Kidney (tissue), 14 donors: Measurements from ENCODE around the gene APC2. TPM values are rescaled to one million over a fixed set of nuclear protein-coding genes. Genes with fewer than 3 reads are reported as not detected.

Experiments used
- DNase-seq, 5 donors: peaks; one replicate each; pipeline ENCODE4 v3.0.0-alpha.2; 2013 to 2020
- FAIRE-seq: peaks from 2 replicates; lab custom pipeline; 2012; peaks lifted over from hg19 to GRCh38; lab: Jason Lieb, UNC
- H3K27ac ChIP-seq, 2 donors: one replicate each; pipeline ENCODE4 v1.7.0; 2013; ENCODE audit warnings: low read depth in 2 of 2, low read length in 2 of 2, inconsistent platforms in 1 of 2
- H3K27me3 ChIP-seq: one replicate; pipeline ENCODE4 v1.7.1; 2013; ENCODE audit warnings: low read length, inconsistent platforms; ENCODE audit not compliant: control insufficient read depth, insufficient read depth
- H3K36me3 ChIP-seq, 3 donors: one replicate each; pipeline versions ENCODE4 v1.7.0 to v1.7.1; 2013; ENCODE audit warnings: low read length in 3 of 3, control low read depth in 1 of 3, inconsistent platforms in 1 of 3; ENCODE audit not compliant: insufficient read depth in 3 of 3, control insufficient read depth in 2 of 3
- H3K4me1 ChIP-seq, 3 donors: one replicate each; pipeline versions ENCODE4 v1.7.0 to v1.7.1; 2013; ENCODE audit warnings: low read length in 3 of 3, inconsistent platforms in 1 of 3, low read depth in 1 of 3; ENCODE audit not compliant: control insufficient read depth in 2 of 3, insufficient read depth in 2 of 3
- H3K4me3 ChIP-seq, 3 donors: one replicate each; pipeline versions ENCODE4 v1.7.0 to v1.8.1; 2013; ENCODE audit warnings: low read length in 3 of 3, control low read depth in 1 of 3, inconsistent platforms in 1 of 3
- H3K9ac ChIP-seq, 3 donors: one replicate each; pipeline versions ENCODE4 v1.7.0 to v1.7.1; 2013; ENCODE audit warnings: low read length in 3 of 3, control low read depth in 1 of 3, inconsistent platforms in 1 of 3
- H3K9me3 ChIP-seq, 3 donors: one replicate each; pipeline versions ENCODE4 v1.7.0 to v1.7.1; 2013; ENCODE audit warnings: low read length in 3 of 3, control low read depth in 1 of 3, inconsistent platforms in 1 of 3; ENCODE audit not compliant: control insufficient read depth in 2 of 3, insufficient read depth in 1 of 3
- CTCF ChIP-seq: IDR thresholded peaks from 3 replicates; pipeline ENCODE4 v1.5.1; 2012; ENCODE audit warnings: mild to moderate bottlenecking, moderate library complexity, borderline replicate concordance; ENCODE audit not compliant: insufficient read depth; ENCODE audit errors: extremely low read depth
- intact Hi-C: fragments of 100-400 bp; cut with DNase I; formaldehyde crosslinking; loops from one replicate; pipeline ENCODE4 v1.11.1; 2022
- polyA plus RNA-seq: library from polyadenylated mRNA; stranded (reverse); fragments of 350-450 nt; fragmentation: Illumina TruSeq; extraction: RNeasy Lipid Tissue Mini Kit (QIAGEN cat#74804); gene quantifications from one replicate; pipeline ENCODE4 v1.2.3, GENCODE V29; 2014; ENCODE audit warnings: low read depth, low replicate concordance; ENCODE audit not compliant: insufficient read depth
- total RNA-seq: library from RNA; stranded (reverse); fragmentation: NEBNext Ultra II Directional; extraction: Animal tissue kit (Norgen Biotek cat#: 25700); gene quantifications from one replicate; pipeline ENCODE4 v1.2.1, GENCODE V29; 2021
- donor health status: control.
- donor health status: control.
- donor health status: control.
- donor health status: control.
- donor health status: control.
- donor health status: DM: yes; HTN: yes; CAD: no.
- donor health status: Normal renal cell carcinoma (clear cell type).

APC2 gene
- total and polyA plus RNA-seq, 2 donors from 2014 or later: 0.25 TPM; not detected in 1

- Histone ChIP-seq H3K27ac (no peak overlapping the region), H3K4me3 (no peak overlapping the region), H3K36me3 (peaks cover 0 to 4% (median under 1%) of the 10 kb centered on the region in 3 donors), H3K27me3 (peaks cover 18% of the 10 kb centered on the region), H3K9me3 (no peaks in the 10 kb centered on the region), H3K4me1 (peaks cover 0 to 6% (median 0%) of the 10 kb centered on the region in 3 donors), H3K9ac (no peak overlapping the region)
- intact Hi-C loops: no loop called here
- FAIRE-seq (no peak), DNase-seq (peak in 2 of 5 donors; percentile 46 to 77)
- TF ChIP-seq CTCF: no peak
Observed at GRCh38 chr19:1446713-1447481, 3.0 kb upstream of the APC2 start.

- H3K27ac ChIP-seq: no peak overlapping the region
- peaks cover 0 to 6% (median 0%) of the 10 kb centered on the region in 3 donors for H3K4me1 ChIP-seq
- DNase-seq (no peak), FAIRE-seq (no peak)
- intact Hi-C loops: no loop called here
- no peaks in the 10 kb centered on the region for H3K36me3 ChIP-seq
- no peak overlapping the region for H3K4me3 ChIP-seq
- peaks cover 21% of the 10 kb centered on the region for H3K27me3 ChIP-seq
- H3K9ac ChIP-seq: no peak overlapping the region
- no peaks in the 10 kb centered on the region for H3K9me3 ChIP-seq
- no peak for TF ChIP-seq CTCF
Observed at GRCh38 chr19:1447504-1447903, 2.4 kb upstream of the APC2 start.

GRCh38 chr19:1447944-1448343, 2.0 kb upstream of the APC2 start:
- no peak for TF ChIP-seq CTCF
- DNase-seq (peak in 1 of 5 donors; percentile 41), FAIRE-seq (no peak)
- no peak overlapping the region for H3K27ac ChIP-seq
- no peak overlapping the region for H3K4me3 ChIP-seq
- intact Hi-C loops: no loop called here
- peaks cover 24% of the 10 kb centered on the region for H3K27me3 ChIP-seq
- no peaks in the 10 kb centered on the region for H3K9me3 ChIP-seq
- H3K36me3 ChIP-seq: no peaks in the 10 kb centered on the region
- peaks cover 0 to 6% (median 0%) of the 10 kb centered on the region in 3 donors for H3K4me1 ChIP-seq
- H3K9ac ChIP-seq: no peak overlapping the region
